ENCODE measurements around the gene TNNT2.

Gene TNNT2

GRCh38 chr1:201377611-201378092 is at the start of gene TNNT2:
Gene TNNT2 (minus strand): TSS chr1:201377680. CDS start chr1:201373254, 4,426 bp downstream.
- DNase-seq (ENCODE audit: low read depth in 2 of 2) = no peak

GRCh38 chr1:201426479-201427310 is 49.2 kb upstream of the TNNT2 start:
- no peak for DNase-seq (ENCODE audit: low read depth in 2 of 2)

GRCh38 chr1:201424146-201424545 is 46.7 kb upstream of the TNNT2 start:
- DNase-seq (ENCODE audit: low read depth in 2 of 2) = no peak

GRCh38 chr1:201423655-201424054 is 46.2 kb upstream of the TNNT2 start:
- DNase-seq (ENCODE audit: low read depth in 2 of 2) = no peak

- DNase-seq (ENCODE audit: low read depth in 2 of 2) = no peak
These were observed 45.1 kb upstream of the TNNT2 start for GRCh38 chr1:201422436-201423030.

- no peak for DNase-seq (ENCODE audit: low read depth in 2 of 2)
These were observed 44.5 kb upstream of the TNNT2 start for GRCh38 chr1:201422026-201422425.

GRCh38 chr1:201421041-201421440 is 43.6 kb upstream of the TNNT2 start:
- DNase-seq (ENCODE audit: low read depth in 2 of 2) = no peak

- no peak for DNase-seq (ENCODE audit: low read depth in 2 of 2)
These were observed 43.1 kb upstream of the TNNT2 start for GRCh38 chr1:201420608-201421002.

- no peak for DNase-seq (ENCODE audit: low read depth in 2 of 2)
These were observed 42.5 kb upstream of the TNNT2 start for GRCh38 chr1:201419746-201420607.

- no peak for DNase-seq (ENCODE audit: low read depth in 2 of 2)
These were observed 41.8 kb upstream of the TNNT2 start for GRCh38 chr1:201419256-201419655.

- DNase-seq (ENCODE audit: low read depth in 2 of 2) = no peak
These were observed 41.0 kb upstream of the TNNT2 start for GRCh38 chr1:201418461-201418860.

- DNase-seq (ENCODE audit: low read depth in 2 of 2) = no peak
These were observed 36.7 kb upstream of the TNNT2 start for GRCh38 chr1:201414051-201414738.

- no peak for DNase-seq (ENCODE audit: low read depth in 2 of 2)
These were observed 33.8 kb upstream of the TNNT2 start for GRCh38 chr1:201411292-201411691.

- DNase-seq (ENCODE audit: low read depth in 2 of 2) = no peak
These were observed 32.0 kb upstream of the TNNT2 start for GRCh38 chr1:201409440-201409839.

- DNase-seq (ENCODE audit: low read depth in 2 of 2) = no peak
These were observed 31.3 kb upstream of the TNNT2 start for GRCh38 chr1:201408834-201409200.

GRCh38 chr1:201408176-201408833 is 30.8 kb upstream of the TNNT2 start:
- peak; percentile 21 to 56 for DNase-seq (ENCODE audit: low read depth in 2 of 2)

- DNase-seq (ENCODE audit: low read depth in 2 of 2) = no peak
These were observed 29.4 kb upstream of the TNNT2 start for GRCh38 chr1:201406831-201407406.

GRCh38 chr1:201405484-201405831 is 28.0 kb upstream of the TNNT2 start:
- no peak for DNase-seq (ENCODE audit: low read depth in 2 of 2)

- no peak for DNase-seq (ENCODE audit: low read depth in 2 of 2)
These were observed 27.4 kb upstream of the TNNT2 start for GRCh38 chr1:201404722-201405483.

- DNase-seq (ENCODE audit: low read depth in 2 of 2) = no peak
These were observed 26.6 kb upstream of the TNNT2 start for GRCh38 chr1:201404055-201404454.
